ENCODE measurements around the gene TASP1. TPM values are rescaled to one million over a fixed set of nuclear protein-coding genes. Genes with fewer than 3 reads are reported as not detected.

The TASP1 gene
- total and polyA plus RNA-seq, 12 donors: 3.6 to 13.0 (median 9.6) TPM

- no peak for TF ChIP-seq POLR2A (IDR thresholded peaks at IDR 0.05)
- TF ChIP-seq, protein P1, sequence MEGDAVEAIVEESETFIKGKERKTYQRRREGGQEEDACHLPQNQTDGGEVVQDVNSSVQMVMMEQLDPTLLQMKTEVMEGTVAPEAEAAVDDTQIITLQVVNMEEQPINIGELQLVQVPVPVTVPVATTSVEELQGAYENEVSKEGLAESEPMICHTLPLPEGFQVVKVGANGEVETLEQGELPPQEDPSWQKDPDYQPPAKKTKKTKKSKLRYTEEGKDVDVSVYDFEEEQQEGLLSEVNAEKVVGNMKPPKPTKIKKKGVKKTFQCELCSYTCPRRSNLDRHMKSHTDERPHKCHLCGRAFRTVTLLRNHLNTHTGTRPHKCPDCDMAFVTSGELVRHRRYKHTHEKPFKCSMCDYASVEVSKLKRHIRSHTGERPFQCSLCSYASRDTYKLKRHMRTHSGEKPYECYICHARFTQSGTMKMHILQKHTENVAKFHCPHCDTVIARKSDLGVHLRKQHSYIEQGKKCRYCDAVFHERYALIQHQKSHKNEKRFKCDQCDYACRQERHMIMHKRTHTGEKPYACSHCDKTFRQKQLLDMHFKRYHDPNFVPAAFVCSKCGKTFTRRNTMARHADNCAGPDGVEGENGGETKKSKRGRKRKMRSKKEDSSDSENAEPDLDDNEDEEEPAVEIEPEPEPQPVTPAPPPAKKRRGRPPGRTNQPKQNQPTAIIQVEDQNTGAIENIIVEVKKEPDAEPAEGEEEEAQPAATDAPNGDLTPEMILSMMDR (IDR thresholded peaks at IDR 0.05): no peak
These were observed 114.4 kb downstream of the TASP1 start for GRCh38 chr20:13524339-13524738.

GRCh38 chr20:13517831-13518230 lies 120.9 kb downstream of the TASP1 start:
- TF ChIP-seq, protein P1 (IDR thresholded peaks at IDR 0.05): no peak
- TF ChIP-seq POLR2A (IDR thresholded peaks at IDR 0.05): no peak
- Histone ChIP-seq H3K27me3 (no peaks in the 10 kb centered on the region), H3K36me3 (replicated peaks in 1 of 2) (no peaks in the 10 kb centered on the region), H3K27ac (no peak overlapping the region), H3K4me3 (no peak overlapping the region), H3K9me3 (replicated peaks in 1 of 3) (no peaks in the 10 kb centered on the region), H3K4me1 (replicated peaks in 1 of 2) (no peaks in the 10 kb centered on the region)
- no peak for DNase-seq
- intact Hi-C loops (cut with DNase I): no loop called here

More at GRCh38 chr20:13524339-13524738, 114.4 kb downstream of the TASP1 start:
- no peak overlapping the region for H3K4me3 ChIP-seq
- no peak for DNase-seq
- H3K27me3 ChIP-seq: no peaks in the 10 kb centered on the region
- H3K4me1 ChIP-seq (replicated peaks in 1 of 2): no peaks in the 10 kb centered on the region
- H3K36me3 ChIP-seq (replicated peaks in 1 of 2): no peaks in the 10 kb centered on the region
- no peak overlapping the region for H3K27ac ChIP-seq
- H3K9me3 ChIP-seq (replicated peaks in 1 of 3): no peaks in the 10 kb centered on the region
- intact Hi-C loops (cut with DNase I): no loop called here
- WGBS, 4 donors: 96 to 100% (median 98%) methylated on average over 1 of the region's 1 CpG

GRCh38 chr20:13515796-13516558 lies 122.8 kb downstream of the TASP1 start:
- intact Hi-C loops (cut with DNase I): no loop called here
- Histone ChIP-seq H3K4me3 (no peak overlapping the region), H3K9me3 (replicated peaks in 1 of 3) (no peaks in the 10 kb centered on the region), H3K4me1 (replicated peaks in 1 of 2) (no peaks in the 10 kb centered on the region), H3K27me3 (no peaks in the 10 kb centered on the region), H3K36me3 (replicated peaks in 1 of 2) (no peaks in the 10 kb centered on the region), H3K27ac (no peak overlapping the region)
- WGBS, 4 donors: 89 to 92% (median 89%) methylated on average over 5 of the region's 5 CpGs
- no peak for DNase-seq
- TF ChIP-seq, protein P1 (IDR thresholded peaks at IDR 0.05): no peak
- TF ChIP-seq POLR2A (IDR thresholded peaks at IDR 0.05): no peak

DNA sequence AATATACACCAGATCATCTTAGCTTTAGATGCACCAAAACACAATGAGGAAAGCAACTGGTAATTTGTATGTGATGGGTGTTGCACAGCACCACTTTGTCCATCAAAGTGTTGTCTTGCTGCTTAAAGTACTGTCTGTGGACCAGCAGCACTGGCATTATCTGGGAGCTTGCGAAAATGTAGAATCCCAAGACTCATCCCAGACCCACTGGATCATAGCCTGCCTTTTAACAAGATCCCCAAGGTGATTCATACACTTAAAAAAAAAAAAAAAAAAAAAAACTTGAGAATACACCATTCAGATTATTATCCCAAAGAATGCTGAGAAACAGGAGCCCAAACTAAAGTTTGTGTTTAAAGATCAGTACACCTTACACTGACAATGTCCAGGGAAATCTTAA lies 123.4 kb downstream of the TASP1 start:
- H3K4me3 ChIP-seq: no peak overlapping the region
- no peaks in the 10 kb centered on the region for H3K4me1 ChIP-seq (replicated peaks in 1 of 2)
- intact Hi-C loops (cut with DNase I): no loop called here
- 88 to 94% (median 92%) methylated on average over 1 of the region's 1 CpG for WGBS, 4 donors
- no peaks in the 10 kb centered on the region for H3K27me3 ChIP-seq
- TF ChIP-seq, protein P1 (IDR thresholded peaks at IDR 0.05): no peak
- TF ChIP-seq POLR2A (IDR thresholded peaks at IDR 0.05): no peak
- no peak for DNase-seq
- H3K9me3 ChIP-seq (replicated peaks in 1 of 3): no peaks in the 10 kb centered on the region
- no peak overlapping the region for H3K27ac ChIP-seq
- no peaks in the 10 kb centered on the region for H3K36me3 ChIP-seq (replicated peaks in 1 of 2)
